Activated naive CD4-positive, alpha-beta T cell treated with anti-CD3 and anti-CD28 coated beads, Interleukin-2, amount 50 U/mL, for 16 hours (primary cell): ENCODE data around the gene KRT20.
A peak's percentile ranks its signal among the peaks of the same experiment; 100 is the strongest.
"Not testable (repeated sequence)": the region's sequence is repeated elsewhere in the genome, so short reads cannot be mapped to it uniquely, and the experiment has no call there.

Source experiments
- DNase-seq: peaks from one replicate; pipeline ENCODE4 v3.0.0-alpha.2; 2020

The KRT20 gene

GRCh38 chr17:40895106-40895730 is 10.2 kb upstream of the KRT20 start:
- no peak for DNase-seq

DNA sequence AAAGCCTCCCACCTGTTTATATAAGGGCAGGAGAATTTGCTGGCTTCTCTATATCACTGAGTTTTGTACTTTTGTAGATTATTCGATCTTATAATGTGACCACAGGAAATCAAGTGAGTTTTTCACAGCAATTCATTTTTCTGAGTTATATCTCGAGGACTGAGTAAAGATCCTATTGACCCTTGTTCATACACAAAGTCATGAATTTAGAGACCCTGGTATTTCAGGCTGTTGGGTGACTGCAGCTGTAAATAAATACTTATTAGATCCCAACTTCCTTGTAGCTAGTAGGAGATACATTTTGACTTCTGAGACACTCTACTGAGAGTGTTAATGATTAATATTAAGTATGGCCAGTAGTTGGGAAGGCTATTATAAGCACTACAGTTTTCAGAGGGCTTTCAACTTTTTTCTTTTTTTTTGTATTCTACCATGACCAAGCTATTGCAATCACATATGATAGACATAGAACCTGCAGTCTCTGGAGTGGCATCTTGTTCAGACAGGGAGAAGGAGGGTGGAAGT is 3.2 kb upstream of the KRT20 start:
- DNase-seq = no peak

GRCh38 chr17:40886090-40886489 is 1.0 kb upstream of the KRT20 start:
- DNase-seq = no peak

DNA sequence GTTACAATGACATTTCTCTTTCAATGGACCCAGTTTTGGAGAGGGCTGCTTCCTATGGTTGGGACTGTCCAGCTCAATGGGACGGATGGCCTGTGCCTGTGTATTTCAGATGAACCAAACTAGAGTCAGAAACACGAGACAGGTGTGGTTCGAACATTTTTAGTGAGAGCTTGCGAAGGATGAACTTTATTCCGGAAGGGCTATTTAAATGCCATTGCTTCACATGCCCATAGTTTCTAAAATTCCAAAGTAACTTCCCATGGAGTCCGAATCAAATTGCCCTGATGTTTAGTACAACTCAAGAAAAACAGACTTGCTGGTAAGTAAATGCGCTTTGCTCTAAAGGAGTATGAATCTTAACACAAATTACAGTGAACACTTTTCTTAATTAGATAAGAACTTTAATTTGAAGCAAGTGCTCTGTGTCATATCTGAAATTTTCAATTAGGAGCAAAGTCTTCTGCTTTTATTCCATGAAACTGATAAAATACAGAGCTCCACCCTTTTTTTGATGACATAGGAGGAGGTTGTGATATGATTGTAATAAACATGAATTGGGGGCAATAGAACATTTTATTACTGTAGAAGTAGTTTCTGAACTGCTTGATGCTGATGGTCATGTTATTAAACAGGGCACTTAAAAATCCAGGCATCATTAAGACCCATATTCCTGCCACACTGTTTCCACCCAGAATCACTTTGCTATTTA is 1.3 kb downstream of the KRT20 start:
- DNase-seq = no peak

DNA sequence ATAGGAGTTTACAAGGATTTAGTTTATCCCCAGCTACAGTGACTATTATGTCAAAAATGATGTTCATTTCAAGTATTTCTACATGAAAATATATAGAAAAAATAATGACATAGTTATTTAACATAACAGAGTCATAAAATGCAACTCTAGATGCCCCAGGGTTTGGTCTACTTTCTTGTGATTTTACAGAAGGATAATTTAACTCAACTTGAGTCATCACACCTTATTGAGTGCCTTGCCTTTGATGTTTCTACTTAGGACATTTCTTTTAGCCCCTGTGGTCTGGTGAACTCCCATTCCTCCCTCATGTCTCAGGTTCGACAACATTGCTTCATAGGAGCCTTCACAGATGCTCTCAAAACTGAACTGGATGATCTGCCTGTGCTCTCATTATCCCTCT is 2.0 kb downstream of the KRT20 start:
- DNase-seq = no peak

DNA sequence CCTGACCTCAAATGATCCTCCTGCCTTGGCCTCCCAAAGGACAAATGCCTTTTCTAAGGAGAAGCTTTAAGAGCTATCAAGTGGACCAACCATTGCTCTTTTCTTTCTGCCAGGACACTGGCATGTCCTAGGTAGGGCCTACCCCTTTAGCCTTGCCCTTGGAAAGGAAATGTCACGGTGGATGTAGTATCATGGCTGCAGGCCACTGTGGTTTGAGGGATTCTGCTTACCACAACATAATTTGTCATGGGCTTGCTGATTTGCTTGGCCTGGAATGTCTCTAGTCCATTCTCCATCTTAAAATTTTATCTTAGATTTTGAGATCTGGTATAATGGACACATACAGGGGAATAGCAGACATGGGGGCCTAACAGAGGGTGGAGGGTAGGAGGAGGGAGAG is 6.0 kb downstream of the KRT20 start:
- DNase-seq = no peak

- DNase-seq = no peak
These were observed 7.0 kb downstream of the KRT20 start for GRCh38 chr17:40878044-40878443.

DNA sequence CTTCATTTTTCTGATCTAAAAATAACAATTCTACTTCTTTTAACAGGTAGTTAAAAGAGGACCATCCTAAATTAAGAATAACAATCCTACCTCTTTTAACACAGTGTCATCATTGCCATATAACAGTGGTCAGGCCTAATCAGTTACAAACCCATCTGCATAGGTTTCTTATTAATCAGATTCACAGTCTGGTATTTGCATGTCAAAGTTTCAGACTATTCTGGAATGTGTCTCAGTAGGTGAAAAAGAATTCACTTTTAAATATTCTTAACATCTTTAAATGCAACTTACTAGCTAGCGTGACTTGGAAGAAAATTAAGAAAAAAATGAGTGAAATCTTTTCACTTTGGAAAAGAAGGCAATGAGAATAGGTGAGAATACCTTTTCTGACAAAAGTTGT is 11.2 kb downstream of the KRT20 start:
- no peak for DNase-seq

DNA sequence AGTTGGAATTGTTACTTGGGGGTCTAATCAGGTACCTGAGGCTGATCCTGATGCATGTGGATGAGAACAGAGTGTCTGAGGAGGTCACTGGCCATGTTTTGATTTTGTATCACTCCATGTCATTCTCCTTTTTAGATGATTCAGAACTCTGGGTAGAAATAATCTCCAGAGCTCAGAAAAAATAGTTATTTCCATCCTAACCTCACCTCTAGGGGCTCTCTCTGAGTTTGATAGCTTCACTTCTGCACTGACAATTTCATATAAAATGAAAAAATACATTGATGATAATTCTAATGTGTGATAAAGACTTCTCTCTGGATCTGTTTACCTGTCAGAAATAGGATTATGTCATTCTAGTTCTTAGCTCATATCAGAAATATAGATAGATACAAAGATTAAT is 11.8 kb downstream of the KRT20 start:
- no peak for DNase-seq

GRCh38 chr17:40872416-40872815 is 12.6 kb downstream of the KRT20 start:
- DNase-seq = no peak

- DNase-seq = no peak
These were observed 13.7 kb downstream of the KRT20 start for GRCh38 chr17:40871316-40871715.

DNA sequence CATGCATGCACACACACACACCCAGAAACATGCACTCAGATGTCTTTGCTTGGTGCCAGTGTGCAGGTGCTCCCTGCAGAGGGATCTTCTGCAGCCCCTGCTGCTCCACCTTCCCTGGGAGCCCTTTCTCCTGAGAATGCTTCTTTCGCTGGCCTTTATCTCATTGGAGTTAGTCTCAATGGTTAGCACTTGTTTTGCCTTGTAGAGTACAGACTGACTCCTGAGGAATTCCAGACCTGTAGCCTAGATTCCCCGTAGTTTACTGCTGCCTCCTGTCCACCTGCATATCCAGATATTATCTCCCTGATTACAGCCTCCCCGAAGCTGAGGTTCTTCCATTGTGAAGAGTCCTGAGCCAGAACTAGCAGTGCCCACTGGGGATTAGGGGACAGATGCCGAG is 14.9 kb downstream of the KRT20 start:
- no peak for DNase-seq

DNA sequence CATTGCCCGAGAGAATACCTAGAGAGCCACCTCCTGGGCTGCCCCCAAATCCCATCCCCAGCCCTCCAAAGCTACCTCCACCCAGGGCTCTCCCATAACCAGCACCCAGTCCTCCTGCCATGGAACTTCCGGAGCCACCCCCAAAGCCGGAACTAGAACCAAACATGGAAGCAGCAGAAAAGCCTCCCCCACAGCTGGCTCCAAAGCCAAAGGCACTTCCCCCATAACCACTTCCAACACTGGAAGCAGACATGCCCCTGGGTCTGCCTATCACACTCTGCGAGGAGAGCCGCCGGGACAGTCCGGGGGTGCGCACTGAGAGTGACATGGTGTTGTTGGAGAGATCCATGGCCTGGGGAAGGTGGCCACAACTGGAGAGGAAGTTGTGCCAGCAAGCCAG is 18.2 kb downstream of the KRT20 start, which contains the start of gene KRT12:
Gene KRT12 (minus strand): TSS at position 386 of the 400 bp plus-strand sequence. CDS start 37 bp downstream, at position 349.
- DNase-seq = no peak

GRCh38 chr17:40864661-40865390 is 20.2 kb downstream of the KRT20 start:
- DNase-seq = no peak

- peak; percentile 14 for DNase-seq
These were observed 21.9 kb downstream of the KRT20 start for GRCh38 chr17:40862985-40863733.

DNA sequence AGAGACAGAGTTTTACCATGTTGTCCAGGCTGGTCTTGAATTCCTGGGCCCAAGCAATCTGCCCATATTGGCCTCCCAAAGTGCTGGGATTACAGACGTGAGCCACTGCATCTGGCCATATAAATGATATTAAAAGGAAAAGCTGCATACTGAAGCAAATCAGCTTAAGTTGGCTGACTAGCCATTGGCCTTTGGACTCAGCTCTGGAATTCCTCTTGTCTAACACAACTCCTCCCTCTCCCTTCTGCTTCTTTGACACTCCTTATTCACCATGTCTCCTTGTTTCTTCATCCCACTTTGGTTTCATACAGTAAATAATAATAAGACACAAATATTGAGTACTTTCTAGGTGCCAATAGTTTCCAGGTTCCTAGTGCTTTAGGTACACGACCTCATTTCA is 25.5 kb downstream of the KRT20 start:
- DNase-seq = no peak

DNA sequence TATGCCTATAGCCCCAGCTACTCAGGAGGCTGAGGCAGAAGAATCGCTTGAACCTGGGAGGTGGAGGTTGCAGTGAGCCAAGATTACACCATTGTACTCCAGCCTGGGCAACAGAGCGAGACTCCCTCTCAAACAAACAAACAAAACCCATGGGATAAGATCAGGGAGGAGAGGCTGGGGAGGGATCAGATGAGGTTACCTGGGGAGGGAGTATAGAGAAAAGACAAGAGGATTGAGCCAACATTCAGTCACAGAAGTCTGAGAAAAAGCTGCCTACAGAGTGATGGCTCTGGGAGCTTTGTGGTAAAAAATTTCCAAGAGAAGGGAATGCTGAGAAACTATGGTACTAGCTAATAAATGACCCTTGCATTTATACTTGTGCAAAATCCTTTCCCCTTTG is 26.4 kb downstream of the KRT20 start:
- not testable (repeated sequence) for DNase-seq

DNA sequence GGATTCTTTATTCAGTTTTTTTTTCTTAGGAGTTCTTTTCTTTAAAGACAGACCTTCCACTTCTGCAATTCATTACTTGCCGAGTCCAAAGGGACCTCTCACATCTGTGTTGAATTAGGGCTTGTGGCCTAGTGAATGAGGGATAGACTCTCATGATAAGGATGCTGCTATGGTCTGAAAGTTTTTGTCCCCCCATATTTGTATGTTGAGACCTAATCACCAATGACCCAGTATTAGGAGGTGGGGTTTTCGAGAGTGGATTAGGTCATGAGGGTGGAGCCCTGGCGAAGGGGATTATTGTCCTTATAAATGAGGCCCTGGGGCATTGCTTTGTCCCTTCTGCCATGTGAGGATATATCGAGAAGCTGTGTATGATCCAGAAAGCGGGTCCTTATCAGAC is 27.5 kb downstream of the KRT20 start:
- DNase-seq = no peak

GRCh38 chr17:40854175-40854814 is 30.7 kb downstream of the KRT20 start:
- no peak for DNase-seq

DNA sequence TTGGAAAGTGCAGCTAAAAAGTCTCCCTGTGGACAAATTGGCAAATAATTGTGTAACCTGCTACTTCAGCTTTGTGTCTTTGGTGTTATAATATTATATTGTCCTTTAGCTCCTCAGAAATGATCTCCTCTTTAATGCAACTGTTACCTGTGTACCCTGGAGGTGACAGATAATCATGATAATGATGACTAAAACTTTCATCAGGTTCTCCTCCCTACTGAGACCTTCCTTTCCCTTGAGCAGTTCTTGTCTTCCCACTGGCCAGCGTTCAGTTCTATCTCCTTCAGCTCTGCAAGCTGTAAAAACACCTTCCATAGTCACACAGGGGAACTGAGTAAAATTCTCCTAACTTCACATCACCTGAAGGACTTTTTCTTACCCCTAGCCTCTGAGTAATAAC is 32.7 kb downstream of the KRT20 start:
- DNase-seq = no peak

- no peak for DNase-seq
These were observed 34.6 kb downstream of the KRT20 start for GRCh38 chr17:40850293-40850972.

- DNase-seq = no peak
These were observed 35.3 kb downstream of the KRT20 start for GRCh38 chr17:40849723-40850122.
